Left ventricle myocardium superior (tissue), 1 donor: Measurements from ENCODE around the gene RASGRP3. TPM values are rescaled to one million over a fixed set of nuclear protein-coding genes. Genes with fewer than 3 reads are reported as not detected.
A peak's percentile ranks its signal among the peaks of the same experiment; 100 is the strongest.

Source experiments
- ATAC-seq: fragments of 200-7000 bp; cut with Tn5 transposase; one replicate; pipeline ENCODE4 v1.9.1; 2020; ENCODE audit warnings: mild to moderate bottlenecking, moderate library complexity
- DNase-seq: peaks from one replicate; pipeline ENCODE4 v3.0.0-alpha.2; 2020
- intact Hi-C: fragments of 100-400 bp; cut with micrococcal nuclease; formaldehyde crosslinking; loops from one replicate; pipeline ENCODE4 v1.11.0; 2022
- total RNA-seq: library from RNA; stranded (reverse); fragmentation: NEBNext Ultra II Directional; extraction: Animal tissue kit (Norgen Biotek cat#: 25700); gene quantifications from one replicate; pipeline ENCODE4 v1.2.1, GENCODE V29; 2021
- donor health status: DM: no; HTN: yes; CAD: no; lungs with severe emphysema.

Gene RASGRP3
- total RNA-seq, 1 donor from 2014 or later, result 53.8 TPM

- no peak for ATAC-seq
- intact Hi-C loops, result no loop called here
- DNase-seq, result no peak
Observed at GRCh38 chr2:33510586-33510968, 34.1 kb downstream of the RASGRP3 start.

- intact Hi-C loops, result no loop called here
- DNase-seq (no peak), ATAC-seq (no peak)
Observed at GRCh38 chr2:33511141-33511540, 34.7 kb downstream of the RASGRP3 start.

GRCh38 chr2:33512112-33512511 is 35.7 kb downstream of the RASGRP3 start:
- no peak for DNase-seq
- no peak for ATAC-seq
- intact Hi-C loops, result no loop called here

- no peak for DNase-seq
- no peak for ATAC-seq
- intact Hi-C loops, result no loop called here
Observed at GRCh38 chr2:33513480-33513879, 37.0 kb downstream of the RASGRP3 start.

- DNase-seq (no peak), ATAC-seq (no peak)
- intact Hi-C loops, result no loop called here
Observed at GRCh38 chr2:33516456-33516995, 40.1 kb downstream of the RASGRP3 start.

GRCh38 chr2:33518200-33518599 is 41.8 kb downstream of the RASGRP3 start:
- no peak for DNase-seq
- no peak for ATAC-seq
- intact Hi-C loops, result no loop called here

GRCh38 chr2:33518929-33519328 is 42.5 kb downstream of the RASGRP3 start:
- intact Hi-C loops, result no loop called here
- no peak for ATAC-seq
- no peak for DNase-seq

GRCh38 chr2:33521791-33522281 is 45.4 kb downstream of the RASGRP3 start:
- ATAC-seq (peak; percentile 85), DNase-seq (no peak)
- intact Hi-C loops, result no loop called here

GRCh38 chr2:33522576-33522975 is 46.1 kb downstream of the RASGRP3 start:
- intact Hi-C loops, result no loop called here
- no peak for DNase-seq
- no peak for ATAC-seq

- ATAC-seq (no peak), DNase-seq (no peak)
- intact Hi-C loops, result no loop called here
Observed at GRCh38 chr2:33525666-33526065, 49.2 kb downstream of the RASGRP3 start.

- intact Hi-C loops, result no loop called here
- ATAC-seq (no peak), DNase-seq (no peak)
Observed at GRCh38 chr2:33526132-33526531, 49.7 kb downstream of the RASGRP3 start.

- no peak for DNase-seq
- ATAC-seq, result no peak
- intact Hi-C loops, result no loop called here
Observed at GRCh38 chr2:33526921-33527320, 50.5 kb downstream of the RASGRP3 start.

GRCh38 chr2:33528441-33528950 is 52.0 kb downstream of the RASGRP3 start:
- ATAC-seq (no peak), DNase-seq (no peak)
- intact Hi-C loops, result no loop called here

- DNase-seq (no peak), ATAC-seq (no peak)
- intact Hi-C loops, result loop anchor here (10.0 kb wide), 1 partner anchor 45 kb away; no protein-coding TSS in a partner anchor
Observed at GRCh38 chr2:33529771-33530481, 53.5 kb downstream of the RASGRP3 start.

GRCh38 chr2:33530690-33531548 is 54.5 kb downstream of the RASGRP3 start:
- DNase-seq (no peak), ATAC-seq (no peak)
- intact Hi-C loops, result loop anchor here (10.0 kb wide), 1 partner anchor 46 kb away; no protein-coding TSS in a partner anchor

GRCh38 chr2:33531549-33532059 is 55.2 kb downstream of the RASGRP3 start:
- no peak for ATAC-seq
- DNase-seq, result no peak

GRCh38 chr2:33532146-33532545 is 55.7 kb downstream of the RASGRP3 start:
- intact Hi-C loops, result loop anchor here (10.0 kb wide), 1 partner anchor 47 kb away; no protein-coding TSS in a partner anchor
- no peak for DNase-seq
- ATAC-seq, result no peak

More at GRCh38 chr2:33531549-33532059, 55.2 kb downstream of the RASGRP3 start:
- intact Hi-C loops, result loop anchor here (10.0 kb wide), 1 partner anchor 47 kb away; no protein-coding TSS in a partner anchor

GRCh38 chr2:33532966-33533365 is 56.5 kb downstream of the RASGRP3 start:
- ATAC-seq, result peak; percentile 61
- intact Hi-C loops, result loop anchor here (10.0 kb wide), 1 partner anchor 48 kb away; no protein-coding TSS in a partner anchor
- DNase-seq, result no peak

GRCh38 chr2:33535421-33535820 is 59.0 kb downstream of the RASGRP3 start:
- ATAC-seq, result peak; percentile 92
- intact Hi-C loops, result loop anchor here (10.0 kb wide), 1 partner anchor 51 kb away; no protein-coding TSS in a partner anchor
- DNase-seq, result peak; percentile 75
